HG03280 (cell line): Measurements from ENCODE around the gene PLCL2.

Source experiments
- ATAC-seq: cut with Tn5 transposase; IDR thresholded peaks from one replicate; pipeline ENCODE4 v1.9.1; 2021; ENCODE audit warnings: mild to moderate bottlenecking, moderate library complexity; ENCODE audit not compliant: unreplicated experiment

The PLCL2 gene

DNA sequence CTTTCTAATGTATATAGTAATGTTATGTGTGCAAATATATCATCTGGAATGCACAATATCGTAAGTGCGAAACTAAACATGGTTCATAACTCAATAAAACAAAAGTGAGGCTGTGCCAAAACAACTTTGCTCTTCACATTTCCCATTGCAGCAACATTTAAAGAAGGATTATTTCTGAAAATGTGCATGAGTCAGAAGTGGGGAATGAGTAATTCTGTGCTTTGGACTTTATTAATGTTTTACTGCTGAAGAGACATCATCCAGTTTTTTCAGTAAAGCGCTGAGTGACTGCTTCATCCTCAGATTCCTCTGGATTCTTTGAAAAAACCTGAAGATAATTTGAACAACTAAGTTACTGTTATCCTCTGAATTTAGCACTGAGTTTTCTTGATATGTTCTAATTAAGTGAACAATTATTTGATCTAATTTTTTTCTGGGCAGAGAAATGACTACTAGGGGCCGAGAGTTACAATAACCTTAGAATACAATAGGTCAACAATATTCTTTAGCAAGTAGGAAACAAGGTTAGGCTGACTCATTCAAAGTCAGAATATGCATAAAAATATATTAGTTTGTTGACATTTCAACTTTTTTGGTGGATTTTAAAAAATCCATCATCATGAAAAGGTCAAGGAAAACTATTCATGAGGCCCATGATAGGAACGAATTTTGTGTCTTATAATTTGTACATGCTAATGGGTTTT, 20.0 kb upstream of the PLCL2 start:
- no peak for ATAC-seq

DNA sequence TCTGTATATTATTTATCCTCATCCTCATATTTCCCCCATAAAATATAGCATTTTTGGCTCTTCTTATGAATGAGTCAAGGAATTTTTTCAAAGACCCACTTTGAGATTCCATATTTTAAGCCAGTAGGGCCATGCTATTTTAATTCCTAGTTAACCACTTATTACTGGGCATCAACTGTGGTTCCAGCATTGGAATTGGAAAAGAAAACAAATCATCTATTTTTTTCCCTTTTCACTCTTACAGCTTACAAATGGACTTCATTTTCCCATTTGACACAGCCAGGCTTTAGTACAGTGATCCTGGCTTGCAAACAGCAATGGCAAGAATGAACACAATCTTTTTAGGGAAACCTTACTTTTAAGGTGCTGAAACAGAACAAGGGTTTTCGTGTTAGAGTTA, 19.4 kb upstream of the PLCL2 start:
- ATAC-seq = no peak

GRCh38 chr3:16866571-16866970, 18.2 kb upstream of the PLCL2 start:
- no peak for ATAC-seq

- no peak for ATAC-seq
Measured at GRCh38 chr3:16868513-16868912, 16.2 kb upstream of the PLCL2 start.

GRCh38 chr3:16869261-16870005, 15.3 kb upstream of the PLCL2 start:
- ATAC-seq = no peak

DNA sequence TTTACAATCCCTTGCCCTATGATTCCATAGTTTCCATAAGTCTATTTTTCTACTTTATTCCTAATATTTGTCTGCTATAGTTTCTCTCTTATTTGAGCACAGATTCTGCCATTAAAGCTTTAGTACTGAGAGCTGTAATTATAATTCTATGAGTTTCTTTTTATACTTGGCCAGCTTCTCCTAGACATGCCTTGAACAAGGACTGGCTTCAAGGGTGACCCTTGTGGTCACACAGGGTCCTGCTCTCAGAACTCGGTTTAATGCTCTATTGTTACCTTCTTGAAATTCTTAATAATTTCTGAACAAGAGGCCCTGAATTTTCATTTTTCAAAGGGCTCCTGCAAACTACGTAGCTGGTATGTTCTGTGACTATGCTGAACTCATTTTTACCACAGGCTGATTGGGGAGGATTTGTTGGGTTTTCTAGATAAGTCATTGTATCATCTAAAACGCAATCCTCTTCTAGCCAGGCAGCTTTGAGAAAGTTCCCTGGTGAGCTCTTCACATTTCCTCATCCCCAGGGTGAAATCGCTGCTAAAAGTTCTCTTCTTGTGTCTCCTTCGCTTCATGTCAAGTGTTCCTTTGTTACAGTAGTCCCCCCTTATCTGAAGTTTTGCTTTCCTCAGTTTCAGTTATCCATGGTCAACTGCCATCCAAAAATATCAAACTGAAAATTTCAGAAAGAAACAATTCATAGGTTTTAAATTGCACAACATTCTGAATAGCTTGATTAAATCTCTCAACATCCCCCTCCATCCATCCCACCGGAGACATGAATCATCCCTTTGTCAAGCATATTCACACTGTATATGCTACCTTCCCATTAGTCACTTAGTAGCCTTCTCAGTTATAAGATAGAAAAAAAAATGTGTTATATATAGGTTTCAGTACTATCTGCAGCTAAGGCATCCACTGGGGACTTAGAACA, 12.6 kb upstream of the PLCL2 start:
- ATAC-seq = no peak

DNA sequence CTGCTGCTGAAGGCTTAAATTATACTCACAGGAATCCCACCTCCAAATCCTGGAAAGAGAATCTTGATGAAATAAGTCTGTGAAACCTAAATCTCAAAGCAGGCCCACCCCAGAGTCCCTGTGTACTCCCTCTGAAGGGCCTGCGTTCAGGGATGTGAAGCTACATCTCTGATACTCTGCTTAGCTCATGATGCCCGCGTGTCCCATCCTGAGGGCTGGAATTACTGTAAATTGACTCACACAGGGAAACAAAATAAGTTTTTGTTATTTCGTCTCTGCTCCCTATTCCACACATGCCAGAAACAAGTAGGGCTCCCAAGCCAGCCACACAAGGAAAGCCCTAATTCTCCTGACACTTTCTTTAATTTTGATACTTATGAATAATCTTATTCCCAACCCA, 10.9 kb upstream of the PLCL2 start:
- no peak for ATAC-seq

DNA sequence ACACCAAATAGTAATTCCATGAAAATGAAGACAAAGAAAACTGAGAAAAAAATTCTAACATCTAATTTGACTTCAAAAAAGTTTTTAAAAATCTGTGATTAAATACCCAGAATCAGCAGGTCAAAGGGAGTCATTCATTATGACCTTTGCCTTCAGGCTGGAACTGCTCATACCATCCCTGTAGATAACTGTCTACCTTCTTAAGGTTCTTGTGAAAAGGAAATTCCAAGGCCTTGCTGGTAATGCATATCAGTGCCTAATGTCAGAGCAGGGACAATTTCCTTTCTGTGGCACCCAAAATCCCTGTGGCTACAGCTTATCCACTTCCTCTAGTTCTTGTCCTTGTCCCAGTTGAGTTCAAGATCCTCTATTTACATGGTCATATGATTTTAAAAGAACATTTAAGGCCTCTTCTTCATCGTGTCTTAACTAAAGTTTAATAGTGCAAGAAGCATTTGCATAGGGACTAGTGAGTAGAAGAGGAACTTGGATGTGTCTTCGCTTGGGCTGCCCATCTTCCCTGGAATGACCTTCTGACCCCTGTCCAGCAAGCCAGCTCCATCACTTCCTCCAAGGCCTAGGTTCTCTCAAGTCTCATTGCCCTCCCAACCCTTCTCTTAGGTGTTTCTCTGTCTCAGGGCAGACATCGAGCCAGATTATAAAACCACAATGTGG, 8.7 kb upstream of the PLCL2 start:
- no peak for ATAC-seq

- ATAC-seq = no peak
Measured at GRCh38 chr3:16877505-16877904, 7.2 kb upstream of the PLCL2 start.

GRCh38 chr3:16877911-16878310, 6.8 kb upstream of the PLCL2 start:
- no peak for ATAC-seq

DNA sequence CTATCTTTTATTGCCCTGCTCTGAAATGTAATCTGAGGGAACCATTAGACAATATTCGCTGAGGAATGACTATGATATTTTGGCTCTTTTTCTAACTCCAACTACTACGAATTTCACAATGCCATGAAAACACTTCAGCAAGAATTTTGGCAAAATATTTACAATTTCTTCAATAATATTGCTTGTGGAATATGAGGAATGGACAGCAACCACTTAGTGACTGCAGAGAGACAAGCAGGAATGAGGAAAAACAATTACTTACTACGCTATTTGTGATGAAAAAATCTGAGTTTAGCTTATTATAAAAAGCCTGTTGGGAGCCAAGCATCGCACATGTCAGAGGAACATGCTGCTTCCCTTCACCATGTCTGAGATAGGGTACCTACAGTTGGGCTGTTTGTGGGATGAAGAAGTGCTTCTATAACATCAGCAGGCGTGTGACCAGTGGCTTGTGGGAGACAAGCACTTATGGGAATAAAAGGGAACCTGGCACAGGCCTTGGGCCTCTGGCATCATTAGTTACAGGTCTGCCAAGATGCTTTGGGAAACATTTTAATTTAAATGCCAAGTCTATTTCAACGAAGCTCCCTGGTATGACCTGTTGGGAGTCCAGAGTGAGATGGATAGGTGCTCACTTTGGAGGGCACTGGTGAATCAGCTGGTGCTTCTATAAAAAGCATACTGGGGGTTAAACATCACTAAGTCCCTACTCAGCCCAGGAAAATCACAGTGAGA, 2.7 kb upstream of the PLCL2 start:
- ATAC-seq = no peak

- ATAC-seq = no peak
Measured at GRCh38 chr3:16883057-16883722, 1.6 kb upstream of the PLCL2 start.

GRCh38 chr3:16883723-16884083, 1.1 kb upstream of the PLCL2 start:
- ATAC-seq = no peak

- peak; percentile 39 for ATAC-seq
Measured at GRCh38 chr3:16884084-16884747, 539 bp upstream of the PLCL2 start.

DNA sequence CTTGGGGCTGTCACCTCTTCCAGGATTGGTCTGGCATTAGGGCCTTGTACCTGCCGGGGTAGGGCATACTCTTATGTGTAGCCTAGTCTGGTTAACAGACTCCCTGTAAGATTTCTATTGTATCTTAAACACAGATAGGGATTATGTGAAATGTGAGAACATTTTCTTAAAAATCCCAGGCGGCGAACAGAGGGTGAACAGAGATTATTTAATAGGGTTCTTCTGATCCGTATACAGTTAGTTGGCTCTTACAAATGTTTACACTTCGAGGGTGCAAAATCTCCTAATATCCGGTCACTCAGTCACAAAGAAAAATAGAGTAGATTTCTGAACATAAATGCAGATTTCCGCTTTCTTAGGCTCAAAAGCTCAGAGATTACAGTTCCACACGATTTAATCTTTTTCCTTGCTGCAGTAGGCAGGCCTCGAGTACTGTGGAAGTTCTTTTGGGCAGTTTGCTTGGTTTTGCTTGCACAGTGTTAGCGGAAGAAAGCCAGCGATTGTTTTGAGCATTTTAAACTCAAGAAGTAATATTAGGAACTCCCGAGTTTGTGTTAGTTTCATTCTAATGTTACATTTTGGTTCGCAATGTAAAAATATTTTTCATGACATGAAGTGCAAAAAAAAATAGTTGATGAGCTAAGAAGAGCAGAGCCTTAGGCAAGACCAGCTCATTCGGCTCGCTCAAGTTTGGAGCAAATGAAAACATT, 993 bp downstream of the PLCL2 start:
- peak; percentile 30 for ATAC-seq

GRCh38 chr3:16886303-16886683, 1.5 kb downstream of the PLCL2 start:
- ATAC-seq = no peak

DNA sequence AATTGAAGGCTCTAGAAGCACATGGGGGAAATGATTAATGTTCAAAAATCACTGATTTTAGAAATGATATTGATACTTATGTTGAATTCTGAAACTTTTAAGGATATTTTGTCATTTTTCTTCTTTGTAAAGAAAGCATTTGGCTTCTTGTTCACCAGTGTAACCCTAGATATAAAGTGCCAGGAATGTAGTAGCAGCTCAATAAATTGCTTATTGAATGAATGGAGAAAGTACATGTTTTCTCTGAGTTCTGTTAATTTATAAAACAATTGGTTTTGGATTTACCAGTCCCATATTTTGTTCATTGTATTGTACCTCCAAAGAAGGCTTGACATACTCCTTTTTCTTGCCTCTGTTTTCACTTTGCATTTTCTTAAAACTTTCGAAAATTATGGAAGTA, 2.4 kb downstream of the PLCL2 start:
- ATAC-seq = no peak

DNA sequence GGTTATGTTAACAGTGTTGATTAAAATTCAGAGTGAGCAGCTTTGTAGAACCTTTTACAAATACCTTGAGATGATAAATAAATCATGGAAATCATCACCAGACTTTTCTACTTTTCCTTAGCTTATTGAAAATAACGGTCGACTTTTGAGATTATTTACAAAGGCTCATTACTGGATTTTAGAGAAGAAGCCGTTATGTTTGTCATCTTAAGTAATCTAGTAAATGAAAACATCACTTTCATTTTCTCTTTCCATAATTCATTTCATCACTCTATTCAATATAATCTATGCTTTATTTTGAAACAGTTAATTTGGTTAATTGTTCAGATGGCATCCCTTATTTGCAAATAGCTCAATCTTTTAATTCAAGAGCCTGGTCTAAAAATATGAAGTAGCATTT, 3.6 kb downstream of the PLCL2 start:
- no peak for ATAC-seq
